Suprapubic skin (tissue), 4 donors: Measurements from ENCODE around the gene UCK1.

Experiments used
- EP300 ChIP-seq: sonication (generic); formaldehyde crosslinking; IDR thresholded peaks from one replicate; pipeline ENCODE4 v1.6.1; 2017; ENCODE audit warnings: antibody characterized with exemption
- POLR2A ChIP-seq, 2 donors: fragments of 450-650 bp; IDR thresholded peaks; one replicate each; pipeline ENCODE4 v1.6.1; 2017; ENCODE audit warnings: antibody characterized with exemption in 2 of 2, mild to moderate bottlenecking in 2 of 2, moderate library complexity in 2 of 2
- POLR2AphosphoS5 ChIP-seq, 3 donors: sonication (generic); formaldehyde crosslinking; IDR thresholded peaks; one replicate each; pipeline ENCODE4 v1.6.1; 2017; ENCODE audit warnings: antibody characterized with exemption in 3 of 3
- TF ChIP-seq, protein P1 (sequence below), 2 donors: fragments of 200-600 bp in 1 of 2; fragments of 450-650 bp in 1 of 2; sonication (generic) in 1 of 2; IDR thresholded peaks; one replicate each; pipeline ENCODE4 v1.5.1; 2016 to 2019; ENCODE audit warnings: antibody characterized with exemption in 2 of 2, mild to moderate bottlenecking in 1 of 2, moderate library complexity in 1 of 2

DNA sequence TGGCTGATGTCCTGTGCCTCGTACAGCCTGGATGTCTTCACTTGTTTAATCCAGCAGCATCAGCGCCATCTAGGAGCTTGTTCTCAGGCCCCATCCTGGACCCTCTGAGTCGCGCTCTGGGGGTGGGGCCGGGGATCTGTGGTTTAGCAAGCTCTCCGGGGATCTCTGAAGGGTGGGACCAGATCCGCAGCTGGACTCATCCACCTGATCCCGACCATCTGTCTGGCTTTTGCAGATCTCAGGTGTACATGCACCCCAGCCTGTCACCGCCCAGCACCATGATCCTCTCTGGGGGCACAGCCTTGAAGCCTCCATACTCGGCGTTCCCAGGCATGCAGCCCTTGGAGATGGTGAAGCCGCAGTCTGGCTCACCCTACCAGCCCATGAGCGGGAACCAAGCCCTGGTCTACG is 43.4 kb downstream of the UCK1 start:
- TF ChIP-seq, protein P1, sequence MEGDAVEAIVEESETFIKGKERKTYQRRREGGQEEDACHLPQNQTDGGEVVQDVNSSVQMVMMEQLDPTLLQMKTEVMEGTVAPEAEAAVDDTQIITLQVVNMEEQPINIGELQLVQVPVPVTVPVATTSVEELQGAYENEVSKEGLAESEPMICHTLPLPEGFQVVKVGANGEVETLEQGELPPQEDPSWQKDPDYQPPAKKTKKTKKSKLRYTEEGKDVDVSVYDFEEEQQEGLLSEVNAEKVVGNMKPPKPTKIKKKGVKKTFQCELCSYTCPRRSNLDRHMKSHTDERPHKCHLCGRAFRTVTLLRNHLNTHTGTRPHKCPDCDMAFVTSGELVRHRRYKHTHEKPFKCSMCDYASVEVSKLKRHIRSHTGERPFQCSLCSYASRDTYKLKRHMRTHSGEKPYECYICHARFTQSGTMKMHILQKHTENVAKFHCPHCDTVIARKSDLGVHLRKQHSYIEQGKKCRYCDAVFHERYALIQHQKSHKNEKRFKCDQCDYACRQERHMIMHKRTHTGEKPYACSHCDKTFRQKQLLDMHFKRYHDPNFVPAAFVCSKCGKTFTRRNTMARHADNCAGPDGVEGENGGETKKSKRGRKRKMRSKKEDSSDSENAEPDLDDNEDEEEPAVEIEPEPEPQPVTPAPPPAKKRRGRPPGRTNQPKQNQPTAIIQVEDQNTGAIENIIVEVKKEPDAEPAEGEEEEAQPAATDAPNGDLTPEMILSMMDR (IDR thresholded peaks at IDR 0.05): no peak
- TF ChIP-seq POLR2A (IDR thresholded peaks at IDR 0.05) (no peak), POLR2AphosphoS5 (IDR thresholded peaks at IDR 0.05) (no peak), EP300 (no peak)
